Retinal pigment epithelial cell (primary cell): ENCODE results near the gene CALY.

Experiments
- DNase-seq: peaks from one replicate; pipeline ENCODE4 v3.0.0-alpha.2; 2010; ENCODE audit warnings: low read depth
- H3K4me3 ChIP-seq: 2 replicates; pipeline ENCODE4 v1.5.1; 2011; ENCODE audit warnings: mild to moderate bottlenecking, low read length, control low read depth, moderate library complexity
- CTCF ChIP-seq: conservative IDR thresholded peaks from 2 replicates; pipeline ENCODE4 v1.5.1; 2011; ENCODE audit warnings: low read depth, low read length, control low read depth, inconsistent platforms

Gene CALY

GRCh38 chr10:133299224-133299623 lies 37.5 kb downstream of the CALY start:
- DNase-seq = no peak
- no peak for TF ChIP-seq CTCF
- H3K4me3 ChIP-seq = no peak overlapping the region

GRCh38 chr10:133298466-133298865 lies 38.2 kb downstream of the CALY start:
- no peak for TF ChIP-seq CTCF
- no peak for DNase-seq
- H3K4me3 ChIP-seq = no peak overlapping the region

- DNase-seq = no peak
- H3K4me3 ChIP-seq = no peak overlapping the region
- no peak for TF ChIP-seq CTCF
These were observed 39.2 kb downstream of the CALY start for GRCh38 chr10:133297504-133297903.

GRCh38 chr10:133295426-133296320 lies 41.0 kb downstream of the CALY start:
- no peak for TF ChIP-seq CTCF
- DNase-seq = no peak
- no peak overlapping the region for H3K4me3 ChIP-seq

GRCh38 chr10:133294189-133294588 lies 42.5 kb downstream of the CALY start:
- H3K4me3 ChIP-seq = no peak overlapping the region
- no peak for TF ChIP-seq CTCF
- no peak for DNase-seq

GRCh38 chr10:133293810-133294119 lies 42.9 kb downstream of the CALY start:
- DNase-seq = no peak
- TF ChIP-seq CTCF = no peak
- H3K4me3 ChIP-seq = no peak overlapping the region
